Stomach (tissue), 4 donors: ENCODE measurements around the gene LMO2.

ENCODE experiments used
- CTCF ChIP-seq, 7 experiments: fragments of 450-650 bp in 4 of 7; fragments of 200-600 bp in 3 of 7; sonication (generic) in 3 of 7; IDR thresholded peaks; one replicate each; pipeline ENCODE4 v1.5.1; 2016 to 2019; ENCODE audit warnings: antibody characterized with exemption in 7 of 7, control low read depth in 2 of 7, mild to moderate bottlenecking in 1 of 7
- EP300 ChIP-seq: sonication (generic); formaldehyde crosslinking; IDR thresholded peaks from one replicate; pipeline ENCODE4 v1.6.1; 2017; ENCODE audit warnings: antibody characterized with exemption
- POLR2A ChIP-seq, 4 donors: fragments of 450-650 bp; IDR thresholded peaks; one replicate each; pipeline ENCODE4 v1.6.1; 2016; ENCODE audit warnings: antibody characterized with exemption in 4 of 4, control low read depth in 2 of 4, mild to moderate bottlenecking in 1 of 4, moderate library complexity in 1 of 4
- POLR2AphosphoS5 ChIP-seq, 3 donors: sonication (generic); formaldehyde crosslinking; IDR thresholded peaks; one replicate each; pipeline ENCODE4 v1.6.1; 2016; ENCODE audit warnings: antibody characterized with exemption in 3 of 3

GRCh38 chr11:33928564-33928963 is 36.7 kb upstream of the LMO2 start:
- TF ChIP-seq CTCF (IDR thresholded peaks at IDR 0.05) (no peak), POLR2AphosphoS5 (IDR thresholded peaks at IDR 0.05) (no peak), POLR2A (IDR thresholded peaks at IDR 0.05) (no peak), EP300 (no peak)
